ENCODE results near the gene SLC22A1. TPM values are rescaled to one million over a fixed set of nuclear protein-coding genes. Genes with fewer than 3 reads are reported as not detected.

The SLC22A1 gene
- total RNA-seq, 1 experiment from 2014 or later = 7.3 TPM

DNA sequence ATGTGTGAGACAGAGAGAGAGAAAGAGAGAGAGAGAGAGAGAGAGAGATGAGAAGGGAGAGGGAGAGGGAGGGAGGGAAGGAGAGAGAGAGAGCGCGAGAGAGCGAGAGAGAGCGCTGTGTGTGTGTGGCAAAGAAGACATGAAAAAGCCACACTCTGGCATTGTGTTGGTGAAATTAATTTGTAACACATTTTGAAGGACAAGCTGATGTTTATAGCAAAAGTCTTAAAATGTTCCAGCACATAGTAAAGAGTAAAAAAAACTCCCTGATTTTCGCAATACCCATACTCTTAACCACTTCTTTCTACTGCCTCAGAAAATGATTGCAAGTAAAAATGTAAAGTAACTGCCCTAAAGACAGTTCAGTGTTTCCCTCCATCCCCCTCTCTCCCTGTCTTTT lies 56.7 kb downstream of the SLC22A1 start:
- H3K27me3 ChIP-seq (ENCODE audit: control insufficient read depth, insufficient read depth, low read length) = no peaks in the 10 kb centered on the region
- no peak for DNase-seq
- H3K36me3 ChIP-seq (replicated peaks; ENCODE audit: control insufficient read depth, insufficient read depth, low read length) = no peaks in the 10 kb centered on the region
- H3K4me3 ChIP-seq (ENCODE audit: insufficient read depth, low read depth, low read length) = no peak overlapping the region

GRCh38 chr6:160180706-160181105 lies 59.1 kb downstream of the SLC22A1 start:
- no peaks in the 10 kb centered on the region for H3K27me3 ChIP-seq (ENCODE audit: control insufficient read depth, insufficient read depth, low read length)
- no peak for DNase-seq
- no peaks in the 10 kb centered on the region for H3K36me3 ChIP-seq (replicated peaks; ENCODE audit: control insufficient read depth, insufficient read depth, low read length)
- no peak overlapping the region for H3K4me3 ChIP-seq (ENCODE audit: insufficient read depth, low read depth, low read length)

- Histone ChIP-seq H3K27me3 (ENCODE audit: control insufficient read depth, insufficient read depth, low read length) (no peaks in the 10 kb centered on the region), H3K4me3 (ENCODE audit: insufficient read depth, low read depth, low read length) (no peak overlapping the region), H3K36me3 (replicated peaks; ENCODE audit: control insufficient read depth, insufficient read depth, low read length) (no peaks in the 10 kb centered on the region)
- DNase-seq = no peak
Observed at GRCh38 chr6:160188773-160189172, 67.2 kb downstream of the SLC22A1 start.

GRCh38 chr6:160190081-160190480 lies 68.5 kb downstream of the SLC22A1 start:
- no peak overlapping the region for H3K4me3 ChIP-seq (ENCODE audit: insufficient read depth, low read depth, low read length)
- H3K36me3 ChIP-seq (replicated peaks; ENCODE audit: control insufficient read depth, insufficient read depth, low read length) = no peaks in the 10 kb centered on the region
- H3K27me3 ChIP-seq (ENCODE audit: control insufficient read depth, insufficient read depth, low read length) = no peaks in the 10 kb centered on the region
- DNase-seq = no peak

- Histone ChIP-seq H3K4me3 (ENCODE audit: insufficient read depth, low read depth, low read length) (no peak overlapping the region), H3K36me3 (replicated peaks; ENCODE audit: control insufficient read depth, insufficient read depth, low read length) (no peaks in the 10 kb centered on the region), H3K27me3 (ENCODE audit: control insufficient read depth, insufficient read depth, low read length) (no peaks in the 10 kb centered on the region)
- DNase-seq = no peak
Observed at GRCh38 chr6:160190973-160191372, 69.4 kb downstream of the SLC22A1 start.

DNA sequence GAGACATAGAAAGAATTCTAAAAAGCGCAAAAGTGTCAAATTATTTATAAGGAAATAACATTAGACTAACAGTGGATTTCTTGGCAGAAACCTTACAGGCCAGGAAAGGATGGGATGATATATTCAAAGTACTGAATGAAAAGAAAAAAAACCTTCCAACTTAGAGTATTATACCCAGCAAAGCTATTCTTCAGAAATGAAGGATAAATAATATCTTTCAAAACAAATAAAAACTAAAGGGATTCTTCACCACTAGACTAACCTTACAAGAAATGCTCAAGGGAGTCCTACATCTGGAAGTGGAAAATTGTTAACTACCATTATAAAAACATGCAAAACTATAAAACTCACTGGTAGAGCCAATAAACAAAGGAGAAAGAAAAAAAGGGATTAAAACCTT lies 71.2 kb downstream of the SLC22A1 start:
- no peaks in the 10 kb centered on the region for H3K36me3 ChIP-seq (replicated peaks; ENCODE audit: control insufficient read depth, insufficient read depth, low read length)
- no peak overlapping the region for H3K4me3 ChIP-seq (ENCODE audit: insufficient read depth, low read depth, low read length)
- no peaks in the 10 kb centered on the region for H3K27me3 ChIP-seq (ENCODE audit: control insufficient read depth, insufficient read depth, low read length)
- DNase-seq = no peak

DNA sequence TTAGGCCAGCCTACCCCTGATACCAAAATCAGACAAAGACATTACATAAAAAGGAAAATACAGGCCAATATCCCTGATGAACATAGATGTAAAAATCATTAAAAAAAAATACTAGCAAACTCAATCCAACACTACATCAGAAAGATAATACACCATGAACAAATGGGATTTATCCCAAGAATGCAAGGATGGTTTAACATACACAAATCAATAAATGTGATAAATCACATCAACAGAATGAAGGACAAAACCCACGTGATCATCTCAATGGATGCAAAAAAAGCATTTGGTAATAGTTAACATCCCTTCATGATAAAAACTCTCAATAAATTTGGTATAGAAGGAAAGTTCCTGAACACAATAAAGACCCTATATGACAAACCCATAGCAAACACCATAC lies 73.2 kb downstream of the SLC22A1 start:
- Histone ChIP-seq H3K4me3 (ENCODE audit: insufficient read depth, low read depth, low read length) (no peak overlapping the region), H3K36me3 (replicated peaks; ENCODE audit: control insufficient read depth, insufficient read depth, low read length) (no peaks in the 10 kb centered on the region), H3K27me3 (ENCODE audit: control insufficient read depth, insufficient read depth, low read length) (no peaks in the 10 kb centered on the region)
- no peak for DNase-seq

DNA sequence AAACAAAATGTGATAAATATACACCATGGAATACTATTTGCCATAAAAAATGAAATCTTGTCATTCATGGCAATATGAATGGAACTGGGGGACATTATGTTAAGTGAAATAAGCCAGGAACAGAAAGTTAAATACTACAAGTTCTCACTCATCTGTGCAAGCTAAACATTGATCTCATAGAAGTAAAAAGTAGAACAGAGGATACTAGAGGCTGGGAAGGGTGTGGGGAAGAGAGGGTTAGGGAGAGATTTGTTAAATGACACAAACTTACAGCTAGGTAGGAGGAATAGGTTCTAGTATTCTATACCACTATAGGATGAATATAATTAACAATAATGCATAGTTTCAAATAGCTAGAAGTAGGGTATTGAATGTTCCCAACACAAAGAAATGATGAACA lies 76.0 kb downstream of the SLC22A1 start:
- H3K36me3 ChIP-seq (replicated peaks; ENCODE audit: control insufficient read depth, insufficient read depth, low read length) = no peaks in the 10 kb centered on the region
- no peak for DNase-seq
- H3K4me3 ChIP-seq (ENCODE audit: insufficient read depth, low read depth, low read length) = no peak overlapping the region
- no peaks in the 10 kb centered on the region for H3K27me3 ChIP-seq (ENCODE audit: control insufficient read depth, insufficient read depth, low read length)

DNA sequence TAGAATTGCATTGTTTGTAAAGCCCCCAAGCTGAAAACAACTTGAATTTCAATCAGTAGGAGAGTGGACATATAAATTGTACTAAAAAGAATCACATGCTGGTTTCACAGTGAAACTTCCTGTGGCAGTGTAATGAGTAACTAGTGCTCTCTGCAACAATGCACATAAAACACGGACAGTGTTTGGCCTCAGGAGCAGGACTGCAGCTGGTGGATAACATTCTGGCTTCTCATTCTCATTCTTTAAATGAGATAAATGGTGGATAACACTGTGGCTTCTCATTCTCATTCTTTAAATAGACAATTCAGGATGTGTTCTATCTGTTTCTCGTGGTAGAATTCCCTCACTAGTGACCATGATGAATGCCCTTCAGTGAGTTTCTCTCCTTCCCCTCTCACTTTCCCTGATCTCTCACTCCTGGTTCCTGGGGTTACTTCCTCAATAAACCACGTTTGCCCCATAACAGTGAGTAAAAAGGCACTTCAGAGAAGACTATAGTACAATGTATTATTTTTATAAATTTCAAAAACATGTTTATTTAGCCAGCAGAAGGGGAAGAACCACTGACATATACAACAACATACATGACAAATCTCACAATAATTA lies 77.1 kb downstream of the SLC22A1 start:
- Histone ChIP-seq H3K36me3 (replicated peaks; ENCODE audit: control insufficient read depth, insufficient read depth, low read length) (no peaks in the 10 kb centered on the region), H3K4me3 (ENCODE audit: insufficient read depth, low read depth, low read length) (no peak overlapping the region), H3K27me3 (ENCODE audit: control insufficient read depth, insufficient read depth, low read length) (no peaks in the 10 kb centered on the region)
- DNase-seq = no peak

DNA sequence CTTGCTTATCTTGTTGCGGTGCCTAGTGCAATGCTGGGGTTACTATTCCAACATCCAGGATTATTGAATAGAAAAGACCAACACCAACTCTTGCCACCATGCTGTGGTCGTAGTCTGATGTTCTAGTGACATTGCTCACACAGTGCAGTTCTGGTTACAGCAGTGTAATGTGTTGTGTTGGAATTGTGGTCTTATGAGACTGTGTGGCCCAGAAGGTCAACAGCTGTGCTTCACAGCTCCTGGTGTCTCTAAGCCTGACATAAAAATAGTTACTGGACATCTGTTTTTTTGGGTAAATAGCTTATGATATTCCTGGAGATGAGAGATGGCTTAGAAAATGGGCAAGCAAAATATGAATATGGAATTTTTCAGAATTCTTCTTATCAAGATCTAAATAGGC lies 79.4 kb downstream of the SLC22A1 start:
- no peaks in the 10 kb centered on the region for H3K36me3 ChIP-seq (replicated peaks; ENCODE audit: control insufficient read depth, insufficient read depth, low read length)
- no peaks in the 10 kb centered on the region for H3K27me3 ChIP-seq (ENCODE audit: control insufficient read depth, insufficient read depth, low read length)
- DNase-seq = no peak
- no peak overlapping the region for H3K4me3 ChIP-seq (ENCODE audit: insufficient read depth, low read depth, low read length)

- DNase-seq = no peak
- H3K36me3 ChIP-seq (replicated peaks; ENCODE audit: control insufficient read depth, insufficient read depth, low read length) = no peaks in the 10 kb centered on the region
- H3K27me3 ChIP-seq (ENCODE audit: control insufficient read depth, insufficient read depth, low read length) = no peaks in the 10 kb centered on the region
- no peak overlapping the region for H3K4me3 ChIP-seq (ENCODE audit: insufficient read depth, low read depth, low read length)
Observed at GRCh38 chr6:160202411-160202810, 80.8 kb downstream of the SLC22A1 start.

DNA sequence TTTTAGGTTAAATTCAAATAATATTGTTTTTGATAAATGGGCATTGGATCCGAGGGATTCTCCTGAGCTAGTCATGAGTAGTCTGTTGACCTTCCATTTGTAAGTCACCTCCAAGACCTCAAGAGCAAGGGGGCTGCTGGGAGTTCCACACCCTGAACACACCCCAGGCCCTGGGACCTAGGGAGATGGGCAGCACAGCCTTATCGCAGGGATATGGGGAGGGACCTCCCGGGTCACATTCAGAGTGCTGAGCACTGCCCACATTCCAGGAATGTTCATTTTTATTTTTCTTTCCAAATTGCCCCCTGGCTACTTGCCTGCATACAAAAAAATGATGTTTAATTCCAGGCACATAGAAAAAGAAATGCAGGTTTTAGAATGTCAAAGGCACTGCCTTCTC lies 81.5 kb downstream of the SLC22A1 start:
- Histone ChIP-seq H3K4me3 (ENCODE audit: insufficient read depth, low read depth, low read length) (no peak overlapping the region), H3K27me3 (ENCODE audit: control insufficient read depth, insufficient read depth, low read length) (no peaks in the 10 kb centered on the region), H3K36me3 (replicated peaks; ENCODE audit: control insufficient read depth, insufficient read depth, low read length) (no peaks in the 10 kb centered on the region)
- no peak for DNase-seq

DNA sequence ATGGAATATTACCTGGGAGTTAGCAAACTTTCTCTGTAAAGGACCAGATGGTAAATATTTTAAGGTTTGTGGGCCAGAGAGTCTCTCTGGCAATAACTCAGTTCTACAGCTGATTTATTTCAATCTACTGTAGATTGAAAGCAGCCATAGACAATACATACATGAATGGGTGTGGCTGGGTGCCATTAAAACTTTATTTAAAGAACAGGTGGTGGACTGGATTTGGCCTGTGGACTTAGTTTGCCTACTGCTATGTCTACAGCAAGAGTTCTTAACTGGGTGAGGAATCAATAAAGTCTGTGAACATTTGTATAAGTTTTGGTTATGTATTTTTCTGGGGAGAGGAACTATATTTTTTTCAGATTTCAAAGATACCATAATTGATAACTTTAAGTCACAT lies 81.9 kb downstream of the SLC22A1 start:
- Histone ChIP-seq H3K27me3 (ENCODE audit: control insufficient read depth, insufficient read depth, low read length) (no peaks in the 10 kb centered on the region), H3K36me3 (replicated peaks; ENCODE audit: control insufficient read depth, insufficient read depth, low read length) (no peaks in the 10 kb centered on the region), H3K4me3 (ENCODE audit: insufficient read depth, low read depth, low read length) (no peak overlapping the region)
- DNase-seq = no peak

DNA sequence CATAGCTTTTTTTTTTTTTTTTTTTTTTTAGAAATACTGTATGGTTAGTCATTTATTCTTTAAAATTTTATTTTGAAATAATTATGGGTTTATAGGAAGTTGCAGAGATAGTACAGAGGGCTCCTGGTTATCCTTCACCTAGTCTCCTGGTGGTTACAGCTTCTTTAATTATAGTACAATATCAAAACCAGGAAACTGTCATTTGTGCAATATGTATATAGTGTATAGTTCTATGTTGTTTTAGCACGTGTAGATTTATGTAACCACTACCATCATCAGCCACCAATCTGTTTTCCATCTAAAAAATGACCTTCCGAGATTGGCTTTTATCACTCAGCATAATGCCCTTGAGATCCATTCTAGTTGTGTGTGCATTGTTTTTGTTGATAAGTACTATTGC lies 82.3 kb downstream of the SLC22A1 start:
- DNase-seq = no peak
- H3K4me3 ChIP-seq (ENCODE audit: insufficient read depth, low read depth, low read length) = no peak overlapping the region
- no peaks in the 10 kb centered on the region for H3K36me3 ChIP-seq (replicated peaks; ENCODE audit: control insufficient read depth, insufficient read depth, low read length)
- no peaks in the 10 kb centered on the region for H3K27me3 ChIP-seq (ENCODE audit: control insufficient read depth, insufficient read depth, low read length)

DNA sequence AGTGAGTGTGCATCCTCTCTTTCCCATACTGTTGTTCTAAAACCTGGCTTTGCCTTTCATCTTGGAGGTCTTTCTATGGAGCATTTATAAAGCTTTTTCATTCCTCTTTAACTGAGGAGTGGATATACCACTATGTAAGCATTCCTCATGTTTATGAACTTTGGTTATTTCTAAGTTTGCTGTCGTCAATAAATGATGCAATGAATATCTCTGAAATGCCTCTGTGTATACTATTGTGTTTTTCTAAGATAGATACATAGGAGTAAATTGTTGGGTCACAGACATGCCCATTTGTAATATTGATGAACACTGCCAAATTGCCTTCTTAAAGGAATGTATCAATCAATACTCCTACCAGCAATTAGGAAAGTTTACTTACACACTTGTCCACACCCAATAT lies 83.1 kb downstream of the SLC22A1 start:
- Histone ChIP-seq H3K36me3 (replicated peaks; ENCODE audit: control insufficient read depth, insufficient read depth, low read length) (no peaks in the 10 kb centered on the region), H3K4me3 (ENCODE audit: insufficient read depth, low read depth, low read length) (no peak overlapping the region), H3K27me3 (ENCODE audit: control insufficient read depth, insufficient read depth, low read length) (no peaks in the 10 kb centered on the region)
- DNase-seq = no peak

GRCh38 chr6:160207618-160208017 lies 86.0 kb downstream of the SLC22A1 start:
- Histone ChIP-seq H3K27me3 (ENCODE audit: control insufficient read depth, insufficient read depth, low read length) (no peaks in the 10 kb centered on the region), H3K36me3 (replicated peaks; ENCODE audit: control insufficient read depth, insufficient read depth, low read length) (no peaks in the 10 kb centered on the region), H3K4me3 (ENCODE audit: insufficient read depth, low read depth, low read length) (no peak overlapping the region)
- no peak for DNase-seq
